Kidney glomerular epithelial cell (primary cell): ENCODE data around the gene LHFPL4.
"Not testable (repeated sequence)": the region's sequence is repeated elsewhere in the genome, so short reads cannot be mapped to it uniquely, and the experiment has no call there.

Experiments
- DNase-seq: peaks from one replicate; lab custom pipeline; 2025; lab: John Stamatoyannopoulos, UW

Gene LHFPL4

DNA sequence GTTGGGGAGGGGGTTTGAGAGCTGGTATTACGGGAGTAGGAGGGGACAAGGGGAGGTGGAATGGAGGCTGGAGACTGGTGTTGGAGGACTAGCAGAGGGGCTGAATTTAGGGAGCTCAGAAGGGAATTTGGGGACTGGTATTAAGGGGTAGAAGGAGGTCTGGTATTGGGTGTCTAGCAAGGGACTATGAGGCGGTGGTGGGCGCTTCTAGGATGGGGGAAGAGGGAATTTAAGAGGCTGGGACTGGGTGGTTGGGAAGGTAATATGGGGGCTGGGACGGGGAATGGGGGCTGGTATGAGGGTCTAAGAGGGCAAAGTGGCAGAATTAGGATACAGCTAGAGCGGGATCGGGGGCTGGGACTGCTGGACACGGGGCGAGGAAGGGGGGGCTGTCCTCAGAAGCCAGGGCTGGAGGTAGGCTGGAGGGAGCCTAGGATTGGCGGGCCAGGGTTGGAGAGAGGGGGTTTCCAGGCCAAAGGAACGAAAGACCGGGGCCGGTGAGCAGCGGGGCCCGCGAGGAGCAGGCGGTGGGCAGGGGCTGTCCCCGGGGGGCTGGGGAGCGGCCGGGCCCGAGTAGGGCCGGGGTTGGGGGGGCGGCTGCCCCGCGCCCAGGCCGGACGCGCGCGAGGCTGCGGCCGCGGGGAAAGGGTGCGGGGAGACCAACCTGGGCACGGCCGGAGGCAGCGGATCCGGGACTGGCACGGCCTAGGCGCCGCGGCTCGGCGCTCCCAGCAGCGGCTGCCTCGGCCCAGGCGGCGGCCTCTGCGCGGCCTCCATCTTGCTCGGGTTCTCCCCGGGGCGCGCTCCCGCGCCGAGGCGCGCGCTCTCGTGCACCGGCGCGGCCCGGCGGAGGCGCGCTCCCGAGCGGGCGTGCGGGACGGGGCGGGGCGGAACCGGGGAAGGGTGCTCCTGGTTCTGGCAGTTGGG, at the start of gene LHFPL4:
LHFPL4 (minus strand) TSS at position 802 of the 927 bp plus-strand sequence. CDS start 1,143 bp downstream, outside the sequence.
- DNase-seq: no peak

DNA sequence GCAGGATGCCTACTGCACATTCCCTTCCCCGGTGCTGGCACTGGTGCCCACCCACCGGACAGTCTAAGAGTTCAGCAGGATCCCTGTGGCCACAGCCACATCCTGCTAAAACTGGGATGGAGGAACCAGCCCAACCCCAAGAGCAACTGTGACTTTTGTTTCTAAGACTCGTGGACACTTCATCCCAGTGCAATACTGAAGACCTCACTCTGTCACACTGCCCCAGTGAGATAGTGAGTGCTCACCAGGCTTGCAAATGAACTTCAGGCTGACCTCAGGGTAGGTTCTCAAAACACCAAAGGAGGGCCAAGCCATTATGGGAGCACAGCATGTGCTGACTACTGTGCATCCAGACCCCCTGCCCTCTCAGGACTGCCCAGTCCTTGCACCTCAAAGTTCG, 49.0 kb upstream of the LHFPL4 start:
- no peak for DNase-seq

DNA sequence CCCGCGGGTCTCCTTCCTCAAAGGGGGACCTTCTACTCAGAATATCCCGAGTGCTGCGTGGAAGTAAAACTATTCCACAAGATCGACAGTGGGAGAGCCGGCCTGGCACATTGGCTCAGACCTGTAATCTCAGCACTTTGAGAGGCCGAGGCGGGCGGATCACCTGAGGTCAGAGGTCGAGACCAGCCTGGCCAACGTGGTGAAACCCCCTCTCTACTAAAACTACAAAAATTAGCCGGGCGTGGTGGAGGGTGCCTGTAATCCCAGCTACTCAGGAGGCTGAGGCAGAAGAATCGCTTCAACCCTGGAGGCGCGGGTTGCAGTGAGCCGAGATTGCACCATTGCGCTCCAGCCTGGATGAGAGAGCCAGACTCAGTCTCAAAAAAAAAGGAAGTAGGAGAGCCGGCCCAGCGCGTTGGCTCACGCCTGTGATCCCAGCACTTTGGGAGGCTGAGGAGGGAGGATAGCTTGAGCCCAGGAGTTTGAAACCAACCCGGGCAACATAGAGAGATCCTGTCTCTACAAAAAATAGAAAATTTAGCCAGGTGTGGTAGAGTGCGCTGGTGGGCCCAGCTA, 47.5 kb upstream of the LHFPL4 start:
- DNase-seq: not testable (repeated sequence)

DNA sequence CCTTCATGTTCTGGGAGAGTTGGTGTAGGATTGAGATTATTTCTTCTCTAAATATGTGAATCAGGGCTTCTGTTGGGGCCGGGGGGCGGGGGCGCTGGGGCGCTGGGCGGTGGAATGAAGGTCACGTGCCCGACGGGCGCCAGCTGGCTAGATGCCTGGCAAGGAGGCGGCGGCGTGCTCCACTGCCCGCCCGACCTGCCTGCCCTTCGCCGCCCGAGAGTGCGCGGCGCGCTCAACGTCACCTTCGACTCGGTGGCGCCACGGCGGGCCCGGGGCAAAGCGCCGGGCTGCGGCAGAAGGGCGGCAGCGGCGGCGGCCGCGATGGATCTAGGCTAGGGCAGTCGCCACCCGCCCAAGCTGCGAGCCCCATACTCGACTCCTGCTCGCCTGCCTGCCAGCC, 47.0 kb upstream of the LHFPL4 start:
- no peak for DNase-seq

DNA sequence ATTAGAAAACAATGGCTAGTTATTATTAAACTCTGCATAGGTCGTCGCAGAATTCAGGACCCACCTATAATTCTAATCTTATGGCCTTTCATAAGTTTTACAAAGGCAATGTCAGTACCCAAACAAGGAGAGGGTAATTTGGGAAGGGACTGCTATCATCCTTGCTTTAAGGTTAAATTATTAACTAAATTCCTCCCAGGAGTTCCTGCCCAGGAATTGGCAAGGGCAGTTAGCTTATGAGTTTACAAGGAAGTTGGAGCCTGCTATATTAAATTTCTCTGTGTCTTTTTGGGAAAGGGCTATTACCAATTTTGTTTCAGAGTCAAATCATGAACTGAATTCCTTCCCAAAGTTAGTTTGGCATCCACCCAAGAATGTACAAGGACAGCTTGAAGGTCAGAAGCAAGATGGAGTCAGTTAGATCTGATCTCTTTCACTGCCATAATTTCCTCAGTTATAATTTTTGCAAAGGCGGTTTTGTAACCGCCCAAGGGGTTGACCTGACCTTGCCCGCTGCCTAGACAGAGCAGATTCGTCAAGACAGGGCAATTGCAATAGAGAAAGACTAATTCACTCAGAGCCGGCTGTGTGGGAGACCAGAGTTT, 45.3 kb upstream of the LHFPL4 start:
- no peak for DNase-seq

DNA sequence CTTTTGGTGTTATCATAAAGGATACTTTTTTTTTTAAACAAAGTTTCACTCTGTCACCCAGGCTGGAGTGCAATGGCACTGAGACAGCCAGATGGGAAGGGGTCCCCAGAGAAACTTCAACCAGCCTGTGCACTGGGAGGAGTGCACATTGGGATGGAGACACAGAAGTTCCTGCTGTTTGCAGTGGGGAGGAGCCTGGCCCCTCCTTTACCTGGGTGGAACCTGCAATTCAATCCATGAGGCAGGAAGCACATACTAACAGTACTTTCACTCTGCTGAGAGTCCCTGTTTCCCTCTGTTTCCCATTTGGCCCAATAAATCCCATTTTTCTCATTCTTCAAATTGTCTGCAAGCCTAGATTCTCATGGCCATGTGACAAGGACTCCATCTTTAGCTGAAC, 42.3 kb upstream of the LHFPL4 start:
- DNase-seq: no peak

DNA sequence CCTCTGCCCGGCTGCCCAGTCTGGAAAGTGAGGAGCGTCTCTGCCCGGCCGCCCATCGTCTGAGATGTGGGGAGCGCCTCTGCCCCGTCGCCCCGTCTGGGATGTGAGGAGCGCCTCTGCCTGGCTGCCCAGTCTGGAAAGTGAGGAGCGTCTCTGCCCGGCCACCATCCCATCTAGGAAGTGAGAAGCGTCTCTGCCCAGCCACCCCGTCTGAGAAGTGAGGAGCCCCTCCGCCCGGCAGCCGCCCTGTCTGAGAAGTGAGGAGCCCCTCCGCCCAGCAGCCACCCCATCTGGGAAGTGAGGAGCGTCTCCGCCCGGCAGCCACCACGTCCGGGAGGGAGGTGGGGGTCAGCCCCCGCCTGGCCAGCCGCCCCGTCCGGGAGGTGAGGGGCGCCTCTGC, 38.2 kb upstream of the LHFPL4 start:
- not testable (repeated sequence) for DNase-seq

DNA sequence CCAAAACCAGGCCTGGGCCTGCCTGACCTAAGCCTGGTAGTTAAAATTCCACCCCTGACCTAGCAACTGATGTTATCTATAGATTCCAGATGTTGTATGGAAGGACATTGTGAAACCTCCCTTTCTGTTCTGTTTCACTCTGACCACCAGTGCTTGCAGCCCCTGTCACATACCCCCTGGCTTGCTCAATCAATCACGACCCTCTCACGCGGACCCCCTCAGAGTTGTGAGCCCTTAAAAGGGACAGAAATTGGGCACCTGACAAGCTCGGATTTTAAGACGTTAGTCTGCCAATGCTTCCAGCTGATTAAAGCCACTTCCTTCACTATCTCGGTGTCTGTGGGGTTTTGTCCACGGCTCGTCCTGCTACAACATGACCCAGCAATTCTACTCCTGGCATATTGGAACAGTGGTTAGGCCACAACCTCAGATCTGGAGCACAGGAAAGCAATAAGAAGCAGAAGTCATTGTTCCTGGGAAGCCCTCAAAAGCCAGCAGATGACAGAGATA, 36.7 kb upstream of the LHFPL4 start:
- no peak for DNase-seq

DNA sequence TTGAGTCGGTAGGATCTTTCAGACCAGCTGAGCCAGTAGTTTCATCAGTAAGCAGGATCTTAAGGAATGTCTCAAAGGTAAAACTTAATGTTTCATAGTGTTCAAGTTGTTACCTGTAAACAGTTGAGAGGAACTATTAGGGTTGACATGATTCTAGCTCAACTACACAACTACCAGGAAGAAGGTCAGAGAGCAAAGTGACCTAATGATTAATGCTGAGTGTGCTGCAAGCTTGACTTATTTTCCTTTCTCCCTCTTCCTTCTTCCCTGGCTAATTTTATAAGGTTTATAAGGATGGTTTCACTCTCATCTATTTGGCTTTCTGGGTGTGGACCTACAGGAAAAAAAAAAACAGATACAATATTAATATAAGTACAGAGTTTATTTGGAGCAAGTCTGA, 30.2 kb upstream of the LHFPL4 start:
- DNase-seq: no peak

DNA sequence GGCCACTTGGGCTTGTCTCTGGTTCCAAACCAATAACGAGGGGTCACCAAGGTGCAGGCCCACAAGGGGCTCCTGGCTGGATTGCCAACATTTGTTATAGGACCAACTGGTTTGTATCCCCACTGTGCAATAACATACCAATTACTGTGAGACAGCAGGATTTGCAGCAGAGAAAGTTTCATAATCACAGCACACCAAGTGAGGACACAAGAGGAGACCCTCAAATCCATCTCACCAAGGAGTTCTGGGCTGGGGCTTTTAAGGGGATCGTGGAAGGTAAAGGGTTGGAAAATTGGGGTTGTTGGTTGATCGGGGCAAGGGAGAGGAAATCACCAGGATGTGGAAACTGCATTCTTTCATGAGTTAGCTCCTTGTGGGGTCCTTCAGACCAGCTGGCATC, 29.7 kb upstream of the LHFPL4 start:
- DNase-seq: no peak

DNA sequence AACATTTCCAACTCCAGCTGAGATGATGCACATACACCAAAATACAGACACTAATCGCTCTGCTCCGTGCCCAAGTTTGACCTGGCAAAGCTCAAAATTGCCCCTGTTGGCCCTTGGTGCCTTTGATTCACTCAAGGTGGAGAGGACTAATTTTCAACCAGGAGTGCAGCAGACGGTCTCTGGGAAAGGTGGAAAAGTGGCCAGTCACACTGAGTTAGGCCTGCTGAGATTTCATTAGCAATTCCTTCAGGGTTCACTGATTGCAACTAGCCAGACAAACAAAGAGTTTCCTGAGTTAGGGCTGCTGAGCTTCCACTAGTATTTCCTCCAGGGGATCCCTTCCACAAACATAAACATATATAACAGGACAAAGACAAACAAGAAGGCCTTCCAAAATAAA, 28.7 kb upstream of the LHFPL4 start:
- no peak for DNase-seq

DNA sequence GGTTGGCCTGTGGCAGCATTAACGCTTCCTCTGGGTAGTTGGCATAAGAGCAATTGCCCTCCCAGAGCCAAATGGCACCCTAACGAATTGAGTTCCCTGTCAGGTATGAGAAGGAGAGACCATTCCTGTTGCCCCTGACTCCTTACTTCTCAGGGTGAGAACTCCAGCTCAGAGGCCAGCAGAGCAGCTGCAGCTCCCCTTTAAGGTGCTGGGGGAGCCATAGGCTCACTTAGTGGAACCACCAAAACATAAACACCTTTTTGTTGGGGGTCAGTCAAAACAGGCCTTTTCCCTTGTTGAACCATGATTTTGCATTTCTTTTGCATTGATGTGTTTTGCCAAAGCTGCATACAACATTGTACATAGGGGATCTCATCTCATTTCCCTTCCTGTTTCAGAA, 28.1 kb upstream of the LHFPL4 start:
- DNase-seq: no peak

DNA sequence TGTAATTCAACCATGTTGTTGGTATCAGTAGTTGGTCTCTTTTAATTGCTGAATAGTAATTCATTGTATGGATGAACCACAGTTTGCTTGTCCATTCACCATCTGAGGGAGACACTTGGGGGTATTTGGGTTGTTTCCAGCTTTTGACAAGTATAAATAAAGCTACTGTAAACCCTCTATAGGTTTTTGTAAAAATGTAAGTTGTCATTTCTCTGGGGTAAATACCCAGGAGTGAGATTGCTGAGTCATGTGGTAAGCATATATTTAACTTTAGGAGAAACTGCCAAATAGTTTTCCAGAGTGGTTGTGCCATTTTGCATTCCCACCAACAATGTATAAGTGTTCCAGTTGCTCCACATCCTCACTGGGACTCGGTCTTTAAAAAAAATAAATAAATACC, 15.4 kb upstream of the LHFPL4 start:
- no peak for DNase-seq

DNA sequence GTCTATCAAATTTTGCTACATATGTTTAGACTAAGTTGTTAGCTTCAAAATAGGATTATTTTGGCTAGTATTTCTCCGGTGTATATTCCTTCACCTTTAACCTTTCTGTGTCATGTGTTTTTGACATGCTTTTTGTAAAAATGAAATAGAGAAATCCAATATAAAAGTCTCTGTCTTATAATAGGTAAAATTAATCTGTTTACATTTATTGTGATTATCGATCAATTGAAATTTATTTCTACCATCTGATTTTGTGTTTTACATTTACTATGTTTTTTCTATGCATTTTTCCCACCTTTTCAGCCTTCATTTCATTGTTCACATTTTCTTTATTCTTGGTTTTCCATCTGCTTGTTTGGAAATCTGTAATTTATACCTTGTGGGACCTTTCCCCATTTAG, 11.7 kb upstream of the LHFPL4 start:
- no peak for DNase-seq

DNA sequence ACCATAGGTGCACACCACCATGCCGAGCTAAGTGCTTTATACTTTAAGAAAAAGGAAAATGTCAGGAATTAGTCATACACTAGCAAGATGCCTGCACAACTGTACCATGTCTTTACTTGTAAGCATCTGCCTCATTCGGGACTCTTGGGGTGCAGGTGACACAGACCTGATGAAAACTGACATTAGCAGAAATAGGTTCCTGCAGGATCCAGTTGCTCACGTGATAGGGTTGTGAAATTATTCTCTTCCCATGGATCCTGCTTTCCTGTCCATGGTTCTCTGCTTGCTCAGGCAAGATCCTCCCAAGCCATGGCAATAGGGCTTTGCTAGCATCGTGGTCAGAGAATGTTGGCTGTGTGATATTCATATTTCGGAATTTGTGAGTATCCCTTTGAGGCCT, 10.2 kb upstream of the LHFPL4 start:
- DNase-seq: no peak

DNA sequence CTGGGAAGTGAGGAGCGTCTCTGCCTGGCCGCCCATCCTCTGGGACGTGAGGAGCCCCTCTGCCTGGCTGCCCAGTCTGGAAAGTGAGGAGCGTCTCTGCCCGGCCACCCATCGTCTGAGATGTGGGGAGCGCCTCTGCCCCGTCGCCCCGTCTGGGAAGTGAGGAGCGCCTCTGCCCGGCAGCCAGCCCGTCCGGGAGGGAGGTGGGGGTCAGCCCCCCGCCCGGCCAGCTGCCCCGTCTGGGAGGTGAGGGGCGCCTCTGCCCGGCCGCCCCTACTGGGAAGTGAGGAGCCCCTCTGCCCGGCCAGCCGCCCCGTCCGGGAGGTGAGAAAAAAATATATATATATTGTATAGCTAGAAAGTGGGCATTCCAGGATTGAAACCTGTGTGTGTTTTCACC, 6.4 kb upstream of the LHFPL4 start:
- not testable (repeated sequence) for DNase-seq

DNA sequence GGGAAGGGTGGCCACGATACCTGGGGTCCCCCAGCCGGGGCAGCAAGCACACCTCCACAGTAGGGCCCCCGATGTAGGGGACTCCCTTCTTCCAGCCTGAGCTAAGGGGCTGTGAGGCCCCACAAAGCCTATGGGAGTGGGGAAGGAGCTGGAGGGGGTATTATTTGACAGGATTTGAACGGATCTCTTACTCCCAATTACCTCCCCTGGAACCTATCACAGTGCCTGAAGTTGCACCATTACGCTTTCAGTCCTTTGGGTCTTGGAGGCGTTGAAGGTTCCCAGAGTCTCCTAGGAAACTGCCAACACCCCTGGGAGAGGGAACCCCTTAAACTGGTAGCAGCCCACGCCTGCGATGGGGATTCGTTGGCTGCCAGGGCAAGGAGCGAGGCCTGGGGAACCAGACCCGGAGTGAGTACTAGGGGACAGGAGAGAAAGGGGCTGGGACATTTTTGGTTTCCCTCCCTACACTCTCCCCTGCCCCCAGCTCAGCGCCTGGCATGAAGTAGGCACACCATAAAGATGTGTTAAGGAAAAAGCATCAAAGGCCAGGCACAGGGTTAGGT, 409 bp upstream of the LHFPL4 start:
- DNase-seq: no peak

DNA sequence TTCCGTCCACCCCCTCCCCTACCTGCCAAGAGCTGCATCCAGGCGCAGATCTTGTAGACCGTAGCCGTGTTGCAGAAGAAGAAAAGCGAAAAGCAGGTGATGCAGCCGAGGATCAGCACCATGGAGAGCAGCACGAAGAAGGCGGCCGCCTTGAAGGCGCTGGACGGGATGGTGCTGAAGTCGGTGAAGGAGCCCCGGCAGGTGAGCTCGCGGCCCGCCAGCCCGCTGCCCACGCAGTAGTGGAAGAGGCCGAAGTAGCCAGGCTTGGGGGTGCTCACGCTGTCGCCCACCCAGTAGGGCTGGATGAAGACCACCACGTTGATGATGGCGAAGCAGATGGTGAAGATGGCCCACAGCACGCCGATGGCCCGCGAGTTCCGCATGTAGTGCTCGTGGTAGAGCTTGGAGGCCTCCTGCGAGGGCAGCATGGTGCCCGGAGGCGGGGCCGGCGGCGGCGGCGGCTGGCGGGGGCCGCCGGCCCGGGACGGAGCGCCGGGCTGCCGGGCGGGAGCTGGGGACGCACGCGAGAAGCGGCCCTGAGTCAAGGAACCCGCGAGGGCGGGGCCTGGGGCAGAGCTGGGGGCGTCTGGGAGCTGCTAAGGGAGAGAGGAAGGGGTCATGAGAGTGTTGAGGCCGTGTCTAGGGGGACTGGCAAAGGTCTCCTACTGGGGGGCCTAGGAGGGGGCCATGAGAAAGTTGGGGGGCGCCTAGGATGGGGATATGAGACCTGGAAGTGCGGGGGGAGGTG, 1.2 kb downstream of the LHFPL4 start:
- peak; percentile 52 for DNase-seq

DNA sequence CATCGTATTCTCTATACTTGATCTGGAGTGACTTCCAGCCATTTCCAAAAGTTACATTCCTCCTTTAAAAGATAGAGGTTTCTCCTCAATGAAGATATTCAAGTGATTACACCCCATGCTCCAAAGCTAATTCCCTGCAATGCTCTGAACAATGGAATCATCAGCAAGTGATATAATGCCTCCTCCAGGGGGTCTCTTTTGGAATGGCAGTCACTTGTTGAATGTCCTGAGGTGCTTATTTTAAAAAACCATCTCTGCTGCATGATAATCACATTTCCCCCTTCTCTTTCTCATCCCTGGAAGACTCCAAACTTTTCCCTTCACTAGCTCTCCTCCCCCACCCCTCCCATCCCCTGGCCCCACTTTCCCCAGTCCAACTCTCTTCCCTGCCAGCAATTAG, 2.6 kb downstream of the LHFPL4 start:
- no peak for DNase-seq

DNA sequence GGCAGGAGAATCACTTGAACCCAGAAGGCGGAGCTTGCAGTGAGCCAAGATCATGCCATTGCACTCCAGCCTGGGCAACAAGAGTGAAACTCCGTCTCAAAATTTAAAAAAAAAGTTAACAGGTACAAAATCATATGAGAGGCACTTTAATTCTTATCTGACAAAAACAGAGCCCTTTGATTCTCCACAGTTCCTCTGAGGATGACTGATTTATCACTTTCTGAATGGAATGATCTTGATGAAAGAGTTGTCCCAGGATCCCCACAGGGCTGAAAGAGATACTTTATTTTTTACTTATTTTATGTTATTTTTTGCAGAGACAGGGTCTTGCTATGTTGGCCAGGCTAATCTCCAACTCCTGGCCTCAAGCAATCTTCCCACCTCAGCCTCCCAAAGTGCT, 4.0 kb downstream of the LHFPL4 start:
- no peak for DNase-seq

DNA sequence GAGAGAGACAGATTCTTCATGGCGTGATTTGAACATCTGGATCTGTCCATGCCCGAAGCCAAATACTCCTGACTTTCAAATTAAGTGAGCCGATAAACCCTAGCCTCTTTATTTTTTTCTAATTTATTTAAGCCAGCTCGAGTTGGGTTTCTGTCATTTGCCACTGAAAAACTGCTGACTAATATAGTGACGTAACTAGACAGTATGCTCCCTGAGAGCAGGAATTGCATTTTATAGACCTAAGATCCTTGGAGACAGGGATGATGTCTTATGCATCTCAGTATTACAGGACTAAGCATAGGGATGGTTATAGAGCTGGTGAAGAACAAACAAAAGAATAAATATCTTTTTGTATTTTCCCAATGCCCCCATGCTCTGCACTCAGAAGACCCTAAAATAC, 4.6 kb downstream of the LHFPL4 start:
- DNase-seq: no peak

DNA sequence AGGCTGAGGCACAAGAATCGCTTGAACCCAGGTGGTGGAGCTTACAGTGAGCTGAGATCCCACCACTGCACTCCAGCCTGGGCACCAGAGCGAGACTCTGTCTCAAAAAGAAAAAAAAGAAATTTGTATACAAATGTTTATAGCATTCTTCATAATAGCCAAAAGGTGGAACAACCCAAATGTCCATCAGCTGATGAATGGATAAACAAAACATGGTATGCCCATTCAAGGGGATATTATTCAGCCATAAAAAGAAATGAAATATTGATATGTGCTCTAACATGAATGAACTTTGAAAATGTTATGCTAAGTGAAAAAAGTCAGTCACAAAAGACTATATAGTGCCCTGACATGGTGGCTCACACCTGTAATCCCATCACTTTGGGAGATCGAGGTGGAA, 11.4 kb downstream of the LHFPL4 start:
- no peak for DNase-seq
